ENCODE results near the gene RASSF6.
"Not testable (repeated sequence)": the region's sequence is repeated elsewhere in the genome, so short reads cannot be mapped to it uniquely, and the experiment has no call there.

GRCh38 chr4:73628834-73629233 is 8.6 kb upstream of the RASSF6 start:
- TF ChIP-seq CTCF (conservative IDR thresholded peaks at IDR 0.05; ENCODE audit: low read length); EZH2phosphoT487 (IDR thresholded peaks at IDR 0.05; ENCODE audit: borderline replicate concordance, low read depth, low read length): not testable (repeated sequence)
